Hepatocyte (in vitro differentiated cells): ENCODE measurements around the gene ZNF385B.

Experiments
- CTCF ChIP-seq: fragments of 200-600 bp; sonication (generic); IDR thresholded peaks from 2 replicates; pipeline ENCODE4 v1.5.1; 2016; ENCODE audit warnings: antibody characterized with exemption, mild to moderate bottlenecking; ENCODE audit not compliant: poor library complexity
- EZH2phosphoT487 ChIP-seq: fragments of 200-600 bp; sonication (generic); IDR thresholded peaks from one replicate; pipeline ENCODE4 v1.6.1; 2018; ENCODE audit warnings: antibody characterized with exemption, mild to moderate bottlenecking, low read depth, moderate library complexity; ENCODE audit not compliant: unreplicated experiment, severe bottlenecking

GRCh38 chr2:179511105-179511789 is 350.2 kb downstream of the ZNF385B start:
- TF ChIP-seq CTCF (no peak), EZH2phosphoT487 (no peak)
